Measurements from ENCODE around the gene NUB1.

The NUB1 gene

GRCh38 chr7:151346470-151346769 lies 4.8 kb downstream of the NUB1 start:
- H3K4me1 ChIP-seq (ENCODE audit: insufficient read depth, low read length, severe bottlenecking) = peaks cover 44% of the 10 kb centered on the region
- peak overlapping the region; percentile 1 for H3K27ac ChIP-seq (ENCODE audit: low read depth, low read length, poor library complexity, severe bottlenecking)
- H4K20me1 ChIP-seq (ENCODE audit: insufficient read depth, low read length) = no peaks in the 10 kb centered on the region
- peaks cover 8% of the 10 kb centered on the region for H3K79me2 ChIP-seq (ENCODE audit: insufficient read depth, low read length)
- H3K9ac ChIP-seq (ENCODE audit: low read length) = no peak overlapping the region
- no peaks in the 10 kb centered on the region for H3K9me2 ChIP-seq (ENCODE audit: low read depth, low read length)
- H2AFZ ChIP-seq (ENCODE audit: low read length) = no peak overlapping the region
- H3F3A ChIP-seq (ENCODE audit: insufficient read depth, low read length) = peaks cover 3% of the 10 kb centered on the region
- H3K27me3 ChIP-seq (ENCODE audit: insufficient read depth, low read length) = no peaks in the 10 kb centered on the region
- no peak overlapping the region for H3K4me2 ChIP-seq (ENCODE audit: low read length)
- no peak overlapping the region for H3K4me3 ChIP-seq (ENCODE audit: low read depth, low read length, poor library complexity, severe bottlenecking)
- no peaks in the 10 kb centered on the region for H3K9me3 ChIP-seq (ENCODE audit: low read length)
- peaks cover 38% of the 10 kb centered on the region for H3K36me3 ChIP-seq (ENCODE audit: insufficient read depth, low read length)
- TF ChIP-seq EZH2 (IDR thresholded peaks at IDR 0.05; ENCODE audit: borderline replicate concordance, low read length) = no peak
- TF ChIP-seq, protein P1, sequence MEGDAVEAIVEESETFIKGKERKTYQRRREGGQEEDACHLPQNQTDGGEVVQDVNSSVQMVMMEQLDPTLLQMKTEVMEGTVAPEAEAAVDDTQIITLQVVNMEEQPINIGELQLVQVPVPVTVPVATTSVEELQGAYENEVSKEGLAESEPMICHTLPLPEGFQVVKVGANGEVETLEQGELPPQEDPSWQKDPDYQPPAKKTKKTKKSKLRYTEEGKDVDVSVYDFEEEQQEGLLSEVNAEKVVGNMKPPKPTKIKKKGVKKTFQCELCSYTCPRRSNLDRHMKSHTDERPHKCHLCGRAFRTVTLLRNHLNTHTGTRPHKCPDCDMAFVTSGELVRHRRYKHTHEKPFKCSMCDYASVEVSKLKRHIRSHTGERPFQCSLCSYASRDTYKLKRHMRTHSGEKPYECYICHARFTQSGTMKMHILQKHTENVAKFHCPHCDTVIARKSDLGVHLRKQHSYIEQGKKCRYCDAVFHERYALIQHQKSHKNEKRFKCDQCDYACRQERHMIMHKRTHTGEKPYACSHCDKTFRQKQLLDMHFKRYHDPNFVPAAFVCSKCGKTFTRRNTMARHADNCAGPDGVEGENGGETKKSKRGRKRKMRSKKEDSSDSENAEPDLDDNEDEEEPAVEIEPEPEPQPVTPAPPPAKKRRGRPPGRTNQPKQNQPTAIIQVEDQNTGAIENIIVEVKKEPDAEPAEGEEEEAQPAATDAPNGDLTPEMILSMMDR (IDR thresholded peaks at IDR 0.05; ENCODE audit: low read length) = no peak

DNA sequence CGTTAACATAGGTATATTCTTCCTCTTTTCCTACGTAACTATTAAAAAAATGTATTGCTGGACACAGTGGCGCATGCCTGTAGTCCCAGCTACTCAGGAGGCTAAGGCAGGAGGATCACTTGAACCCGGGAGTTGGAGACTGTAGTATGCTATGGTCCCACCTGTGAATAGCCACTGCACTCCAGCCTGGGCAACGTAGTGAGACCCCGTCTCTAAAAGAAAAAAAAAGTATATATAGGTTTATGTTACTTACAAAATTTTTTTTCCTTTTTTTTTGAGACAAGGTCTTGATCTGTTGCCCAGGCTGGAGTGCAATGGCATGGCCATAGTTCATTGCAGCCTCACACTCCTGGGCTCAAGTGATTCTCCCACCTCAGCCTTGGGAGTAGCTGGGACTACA lies 5.6 kb downstream of the NUB1 start:
- Histone ChIP-seq H3K4me2 (ENCODE audit: low read length) (no peak overlapping the region), H3K9me3 (ENCODE audit: low read length) (no peaks in the 10 kb centered on the region), H2AFZ (ENCODE audit: low read length) (no peak overlapping the region), H3K27me3 (ENCODE audit: insufficient read depth, low read length) (no peaks in the 10 kb centered on the region), H3K27ac (ENCODE audit: low read depth, low read length, poor library complexity, severe bottlenecking) (no peak overlapping the region), H3K9me2 (ENCODE audit: low read depth, low read length) (no peaks in the 10 kb centered on the region), H3K4me1 (ENCODE audit: insufficient read depth, low read length, severe bottlenecking) (peaks cover 51% of the 10 kb centered on the region), H3K4me3 (ENCODE audit: low read depth, low read length, poor library complexity, severe bottlenecking) (no peak overlapping the region), H3F3A (ENCODE audit: insufficient read depth, low read length) (peaks cover 3% of the 10 kb centered on the region), H3K36me3 (ENCODE audit: insufficient read depth, low read length) (peaks cover 46% of the 10 kb centered on the region), H3K9ac (ENCODE audit: low read length) (no peak overlapping the region), H4K20me1 (ENCODE audit: insufficient read depth, low read length) (no peaks in the 10 kb centered on the region), H3K79me2 (ENCODE audit: insufficient read depth, low read length) (peaks cover 5% of the 10 kb centered on the region)
- TF ChIP-seq EZH2 (IDR thresholded peaks at IDR 0.05; ENCODE audit: borderline replicate concordance, low read length) = no peak
- TF ChIP-seq, protein P1 (IDR thresholded peaks at IDR 0.05; ENCODE audit: low read length) = no peak

GRCh38 chr7:151348970-151349369 lies 7.4 kb downstream of the NUB1 start:
- H3K4me3 ChIP-seq (ENCODE audit: low read depth, low read length, poor library complexity, severe bottlenecking) = peak overlapping the region; percentile 60
- peaks cover 42% of the 10 kb centered on the region for H3K4me1 ChIP-seq (ENCODE audit: insufficient read depth, low read length, severe bottlenecking)
- peak overlapping the region; percentile 86 for H3K4me2 ChIP-seq (ENCODE audit: low read length)
- H2AFZ ChIP-seq (ENCODE audit: low read length) = no peak overlapping the region
- H3K27ac ChIP-seq (ENCODE audit: low read depth, low read length, poor library complexity, severe bottlenecking) = peak overlapping the region; percentile 89
- H3K9ac ChIP-seq (ENCODE audit: low read length) = peak overlapping the region; percentile 53; the same call in 1 of the 2 replicates
- H3K9me2 ChIP-seq (ENCODE audit: low read depth, low read length) = no peaks in the 10 kb centered on the region
- H3K27me3 ChIP-seq (ENCODE audit: insufficient read depth, low read length) = no peaks in the 10 kb centered on the region
- H4K20me1 ChIP-seq (ENCODE audit: insufficient read depth, low read length) = no peaks in the 10 kb centered on the region
- TF ChIP-seq, protein P1 (IDR thresholded peaks at IDR 0.05; ENCODE audit: low read length) = no peak
- TF ChIP-seq EZH2 (IDR thresholded peaks at IDR 0.05; ENCODE audit: borderline replicate concordance, low read length) = no peak
- no peaks in the 10 kb centered on the region for H3K79me2 ChIP-seq (ENCODE audit: insufficient read depth, low read length)
- no peaks in the 10 kb centered on the region for H3K9me3 ChIP-seq (ENCODE audit: low read length)
- peaks cover 3% of the 10 kb centered on the region for H3F3A ChIP-seq (ENCODE audit: insufficient read depth, low read length)
- peaks cover 64% of the 10 kb centered on the region for H3K36me3 ChIP-seq (ENCODE audit: insufficient read depth, low read length)
